SK-N-MC (cell line): Measurements from ENCODE around the gene TMEM40.
"Not testable (repeated sequence)": the region's sequence is repeated elsewhere in the genome, so short reads cannot be mapped to it uniquely, and the experiment has no call there.

ENCODE experiments used
- DNase-seq: peaks from one replicate; pipeline ENCODE4 v3.0.0-alpha.2; 2011; ENCODE audit warnings: low read depth, low spot score
- H3K27ac ChIP-seq: fragments of 200-600 bp; sonication (generic); 2 replicates; pipeline ENCODE4 v1.5.1; 2016; ENCODE audit warnings: mixed run types
- H3K36me3 ChIP-seq: fragments of 200-600 bp; sonication (generic); 2 replicates; pipeline ENCODE4 v1.6.1; 2017; ENCODE audit warnings: antibody characterized with exemption, low read length, mixed read lengths; ENCODE audit not compliant: insufficient read depth
- H3K4me3 ChIP-seq: fragments of 200-600 bp; sonication (generic); 2 replicates; pipeline ENCODE4 v1.5.1; 2016
- H3K9ac ChIP-seq: fragments of 200-600 bp; sonication (generic); 2 replicates; pipeline ENCODE4 v1.8.0; 2017; ENCODE audit warnings: mixed run types, mixed read lengths; ENCODE audit not compliant: insufficient read length
- H3K9me3 ChIP-seq: fragments of 200-600 bp; sonication (generic); 2 replicates; pipeline ENCODE4 v1.6.1; 2017; ENCODE audit warnings: low read depth, mild to moderate bottlenecking, antibody characterized with exemption, low read length, moderate library complexity, mixed read lengths
- EZH2 ChIP-seq: fragments of 200-600 bp; sonication (generic); IDR thresholded peaks from one replicate; pipeline ENCODE4 v1.6.1; 2017; ENCODE audit warnings: antibody characterized with exemption
- FOXP2 ChIP-seq: optimal IDR thresholded peaks from 2 replicates; pipeline ENCODE3; 2011; ENCODE audit warnings: mild to moderate bottlenecking, moderate library complexity; ENCODE audit not compliant: insufficient read depth; ENCODE audit errors: extremely low read length, control extremely low read depth
- POLR2AphosphoS5 ChIP-seq: IDR thresholded peaks from 2 replicates; pipeline ENCODE4 v1.6.1; 2012; ENCODE audit warnings: mild to moderate bottlenecking, low read depth, low read length, borderline replicate concordance

Gene TMEM40

GRCh38 chr3:12797124-12797891 is 38.2 kb upstream of the TMEM40 start:
- DNase-seq = no peak
- TF ChIP-seq EZH2 (no peak), FOXP2 (no peak), POLR2AphosphoS5 (no peak)
- no peak overlapping the region for H3K9ac ChIP-seq
- H3K4me3 ChIP-seq = 0 out of 2 replicates have a peak overlapping the region, but pooled peaks have one; percentile 73
- H3K27ac ChIP-seq = no peak overlapping the region
- H3K36me3 ChIP-seq = no peaks in the 10 kb centered on the region
- H3K9me3 ChIP-seq = no peaks in the 10 kb centered on the region

- TF ChIP-seq EZH2 = no peak
- peak; percentile 36; the same call in 1 of the 2 replicates for TF ChIP-seq POLR2AphosphoS5
- Histone ChIP-seq H3K36me3 (no peaks in the 10 kb centered on the region), H3K9me3 (no peaks in the 10 kb centered on the region), H3K4me3 (peak within 1 kb of the TSS; percentile 73), H3K9ac (no peak within 1 kb of the TSS), H3K27ac (no peak within 1 kb of the TSS)
- no peak for DNase-seq
These were observed 37.4 kb upstream of the TMEM40 start, which contains the start of gene CAND2 for GRCh38 chr3:12796171-12797123. TSS of gene CAND2 (plus strand) at chr3:12796680. CDS start at chr3:12796721, 41 bp downstream.

DNA sequence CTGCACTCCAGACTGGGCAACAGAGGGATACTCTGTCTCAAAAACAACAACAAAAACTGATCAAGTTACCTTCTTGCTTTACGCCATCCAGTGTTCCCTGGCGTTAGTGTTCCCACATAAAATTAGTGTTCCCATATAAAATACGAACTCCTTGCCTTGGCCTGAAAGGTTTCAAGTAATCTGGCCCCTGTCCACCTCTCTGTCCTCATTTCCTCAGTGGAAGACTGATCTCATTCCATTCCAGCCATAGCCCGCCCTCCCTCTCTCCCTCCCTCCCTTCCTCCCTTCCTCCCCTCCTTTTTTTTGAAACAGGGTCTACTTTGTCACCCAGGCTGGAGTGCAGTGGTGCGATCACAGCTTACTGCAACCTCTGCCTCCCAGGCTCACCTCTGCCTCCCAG is 34.6 kb upstream of the TMEM40 start:
- no peaks in the 10 kb centered on the region for H3K9me3 ChIP-seq
- TF ChIP-seq EZH2 (no peak), FOXP2 (no peak), POLR2AphosphoS5 (no peak)
- H3K36me3 ChIP-seq = no peaks in the 10 kb centered on the region
- DNase-seq = no peak
- H3K27ac ChIP-seq = no peak overlapping the region
- no peak overlapping the region for H3K9ac ChIP-seq
- H3K4me3 ChIP-seq = no peak overlapping the region

GRCh38 chr3:12791430-12791829 is 32.4 kb upstream of the TMEM40 start:
- DNase-seq = no peak
- Histone ChIP-seq H3K9me3 (no peaks in the 10 kb centered on the region), H3K4me3 (no peak overlapping the region), H3K27ac (no peak overlapping the region), H3K9ac (no peak overlapping the region), H3K36me3 (no peaks in the 10 kb centered on the region)
- TF ChIP-seq POLR2AphosphoS5 (no peak), FOXP2 (no peak), EZH2 (no peak)

GRCh38 chr3:12787967-12788690 is 29.1 kb upstream of the TMEM40 start:
- not testable (repeated sequence) for H3K9ac ChIP-seq

GRCh38 chr3:12787346-12787745 is 28.3 kb upstream of the TMEM40 start:
- H3K9ac ChIP-seq, DNase-seq, H3K9me3 ChIP-seq, H3K4me3 ChIP-seq, H3K27ac ChIP-seq, H3K36me3 ChIP-seq: not testable (repeated sequence)

More at GRCh38 chr3:12787967-12788690, 29.1 kb upstream of the TMEM40 start:
- not testable (repeated sequence) for H3K27ac ChIP-seq, DNase-seq, H3K4me3 ChIP-seq, H3K36me3 ChIP-seq, H3K9me3 ChIP-seq

DNA sequence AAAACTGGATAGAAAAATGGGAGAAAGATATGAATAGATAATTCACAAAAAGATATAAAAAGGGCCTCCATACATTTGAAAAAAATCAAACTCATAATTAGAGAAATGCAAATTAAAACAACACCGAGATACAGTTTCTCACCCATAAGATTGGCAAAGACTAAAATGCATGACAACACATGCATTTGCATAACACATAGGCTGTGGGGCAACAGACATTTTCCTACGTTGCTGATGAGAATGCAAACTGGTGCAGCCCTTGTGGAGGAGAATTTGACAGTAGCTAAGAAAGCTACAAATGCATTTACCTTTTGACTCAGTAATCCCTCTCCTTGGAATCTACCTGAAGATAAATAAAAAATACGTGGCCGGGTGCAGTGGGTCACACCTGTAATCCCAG is 26.0 kb upstream of the TMEM40 start:
- Histone ChIP-seq H3K36me3 (no peaks in the 10 kb centered on the region), H3K4me3 (no peak overlapping the region), H3K9ac (no peak overlapping the region), H3K27ac (no peak overlapping the region), H3K9me3 (no peaks in the 10 kb centered on the region)
- TF ChIP-seq EZH2 (no peak), FOXP2 (no peak), POLR2AphosphoS5 (no peak)
- no peak for DNase-seq

- no peak overlapping the region for H3K9ac ChIP-seq
- no peaks in the 10 kb centered on the region for H3K9me3 ChIP-seq
- DNase-seq = no peak
- no peak overlapping the region for H3K4me3 ChIP-seq
- TF ChIP-seq FOXP2 (no peak), EZH2 (no peak), POLR2AphosphoS5 (no peak)
- no peaks in the 10 kb centered on the region for H3K36me3 ChIP-seq
- no peak overlapping the region for H3K27ac ChIP-seq
These were observed 23.2 kb upstream of the TMEM40 start for GRCh38 chr3:12782172-12782815.
